HG03039 (cell line): ENCODE measurements around the gene VEGFD.
"Not testable (repeated sequence)": the region's sequence is repeated elsewhere in the genome, so short reads cannot be mapped to it uniquely, and the experiment has no call there.

Source experiments
- ATAC-seq: cut with Tn5 transposase; IDR thresholded peaks from one replicate; pipeline ENCODE4 v1.9.1; 2021; ENCODE audit warnings: mild to moderate bottlenecking, moderate library complexity; ENCODE audit not compliant: unreplicated experiment

Gene VEGFD

DNA sequence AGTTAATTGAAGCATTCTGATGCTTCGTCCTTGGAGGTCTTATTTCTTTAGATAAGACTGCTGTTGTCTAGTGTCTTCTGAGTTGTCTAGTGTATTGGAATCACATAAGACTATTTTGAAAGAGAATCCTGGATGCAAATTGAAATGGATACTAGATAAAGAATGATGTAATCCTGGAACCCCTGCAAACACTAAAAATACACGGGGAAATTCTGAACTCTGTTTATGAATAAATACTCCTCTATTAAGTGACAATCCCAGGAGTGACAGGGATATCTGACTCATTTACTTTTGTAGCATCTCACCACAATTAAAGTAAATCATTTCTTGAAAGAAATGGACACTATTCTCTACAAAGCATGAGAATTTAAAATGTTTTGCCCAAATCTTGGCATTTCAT is 69.7 kb downstream of the VEGFD start:
- no peak for ATAC-seq

DNA sequence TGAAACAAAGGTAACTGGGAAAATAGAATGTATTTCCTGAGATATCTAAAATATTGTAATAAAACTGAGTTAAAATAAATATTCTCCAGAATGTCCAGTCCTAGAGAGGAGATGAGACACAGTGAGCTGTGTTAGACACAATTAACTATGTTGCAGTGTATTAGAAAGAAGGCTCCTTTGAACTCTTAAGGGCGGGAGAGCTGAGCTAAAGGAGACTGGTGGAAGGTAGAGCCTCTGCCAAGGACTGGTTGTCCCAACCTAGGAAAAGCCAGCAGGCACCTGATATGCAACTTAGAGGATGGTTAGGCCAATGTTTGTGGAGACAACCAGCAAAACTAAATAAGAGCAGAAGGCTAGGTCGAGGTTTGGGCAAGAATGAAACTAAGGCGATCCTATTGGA is 73.1 kb downstream of the VEGFD start:
- no peak for ATAC-seq

DNA sequence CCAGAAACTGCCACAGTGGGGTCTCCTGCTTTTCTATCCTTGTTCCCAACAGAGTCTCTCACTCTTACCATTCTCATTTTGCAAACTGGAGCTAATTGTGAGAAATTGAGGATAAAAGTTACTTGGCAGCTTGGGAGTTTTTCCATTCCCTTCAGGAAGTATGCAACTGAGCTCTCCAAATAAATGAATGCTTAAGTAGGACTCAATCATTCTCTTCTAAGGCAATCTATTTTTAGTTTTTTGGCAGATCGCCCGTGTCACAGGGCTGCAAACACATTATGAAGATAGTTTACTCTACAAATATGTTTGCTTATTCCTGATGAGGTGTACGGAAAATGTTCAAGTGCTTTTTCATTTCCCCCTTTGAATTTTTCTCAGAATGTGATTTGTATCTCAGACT is 74.1 kb downstream of the VEGFD start:
- no peak for ATAC-seq

DNA sequence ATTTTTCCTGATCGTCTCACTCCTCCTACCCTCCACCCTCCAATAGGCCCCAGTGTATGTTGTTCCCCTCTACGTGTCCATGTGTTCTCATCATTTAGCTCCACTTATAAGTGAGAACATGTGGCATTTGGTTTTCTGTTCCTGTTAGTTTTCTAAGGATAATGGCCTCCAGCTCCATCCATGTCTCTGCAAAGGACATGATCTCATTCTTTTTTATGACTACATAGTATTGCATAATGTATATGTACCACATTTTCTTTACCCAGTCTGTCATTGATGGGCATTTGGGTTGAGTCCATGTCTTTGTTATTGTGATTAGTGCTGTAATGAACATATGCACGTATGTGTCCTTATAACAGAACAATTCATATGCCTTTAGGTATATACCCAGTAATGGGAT is 78.3 kb downstream of the VEGFD start:
- not testable (repeated sequence) for ATAC-seq

DNA sequence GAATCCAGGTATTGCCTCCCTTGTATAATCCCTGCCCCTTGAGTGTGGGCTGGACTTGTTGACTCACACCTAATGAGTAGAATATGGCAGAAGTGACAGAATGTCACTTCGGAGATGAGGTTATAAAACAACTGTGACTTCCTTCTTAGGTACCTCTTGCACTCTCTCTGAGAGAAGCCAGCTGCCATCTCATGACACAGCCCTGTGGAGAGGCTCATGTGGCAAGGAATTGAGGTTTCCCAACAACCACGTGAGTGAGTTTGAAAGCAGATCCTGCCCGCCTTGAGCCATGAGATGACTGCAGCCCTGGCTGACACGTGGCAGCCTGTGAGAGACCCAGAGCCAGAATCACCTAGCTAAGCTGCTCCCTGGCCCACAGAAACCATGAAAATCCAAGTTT is 82.3 kb downstream of the VEGFD start:
- ATAC-seq, result no peak

DNA sequence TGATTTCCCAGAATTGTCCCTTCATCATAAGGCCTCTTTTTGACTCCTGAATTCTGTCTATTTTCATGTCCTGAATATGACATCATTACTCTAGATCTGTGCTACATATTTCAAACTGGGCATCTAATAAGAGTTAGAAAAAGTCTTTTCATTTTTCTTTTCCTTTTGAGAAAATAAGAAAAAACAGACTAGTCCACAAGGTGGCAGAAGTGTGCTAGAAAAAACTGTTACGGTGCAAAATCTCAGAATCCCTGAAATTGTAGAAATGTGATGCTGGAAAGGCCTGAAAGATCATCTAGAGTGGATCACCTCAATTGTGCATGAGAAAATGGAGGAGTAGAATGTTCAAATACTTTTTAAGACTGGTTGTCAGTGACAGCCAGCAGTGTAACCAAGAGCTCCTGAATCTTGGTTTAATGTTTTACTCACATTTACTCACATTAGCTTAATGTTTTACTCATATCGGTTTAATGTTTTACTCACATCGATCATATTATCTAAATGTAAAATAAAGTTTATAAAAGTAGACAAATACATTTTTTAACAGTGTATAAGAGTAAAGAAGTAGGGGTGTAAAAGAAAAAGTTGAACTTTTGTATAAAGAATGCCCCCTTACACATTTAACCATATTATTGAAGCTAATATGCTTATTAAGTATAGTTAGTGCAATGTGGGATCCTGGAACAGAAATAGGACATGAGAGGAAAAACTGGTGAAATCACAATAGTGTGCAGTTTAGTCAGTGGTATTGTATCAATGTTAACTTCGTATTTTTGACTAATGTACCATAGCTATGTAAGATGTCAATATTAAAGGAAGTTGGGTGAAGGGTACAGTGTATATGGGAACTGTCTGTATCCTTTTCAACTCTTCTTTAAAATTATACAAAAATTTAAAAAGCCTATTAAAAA is 84.0 kb downstream of the VEGFD start:
- no peak for ATAC-seq

DNA sequence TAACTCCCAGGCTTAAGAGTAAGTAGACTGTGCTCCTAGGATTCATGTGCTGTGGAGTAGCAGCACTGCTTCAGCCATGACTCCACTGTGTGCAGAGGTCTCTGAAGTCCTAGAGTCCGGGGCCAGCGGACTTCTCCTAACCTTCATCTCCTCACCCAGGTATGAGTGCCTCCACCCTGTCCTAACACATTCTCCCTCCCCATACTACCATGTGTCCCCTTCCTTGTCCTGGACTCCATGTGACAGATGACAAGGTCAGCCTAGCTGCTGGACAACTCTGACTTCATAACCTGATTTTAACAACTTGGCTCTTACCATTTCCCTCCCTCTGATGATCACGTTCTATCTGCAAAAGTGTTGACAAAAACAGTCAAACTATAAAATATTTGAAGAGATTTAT is 85.4 kb downstream of the VEGFD start:
- no peak for ATAC-seq

DNA sequence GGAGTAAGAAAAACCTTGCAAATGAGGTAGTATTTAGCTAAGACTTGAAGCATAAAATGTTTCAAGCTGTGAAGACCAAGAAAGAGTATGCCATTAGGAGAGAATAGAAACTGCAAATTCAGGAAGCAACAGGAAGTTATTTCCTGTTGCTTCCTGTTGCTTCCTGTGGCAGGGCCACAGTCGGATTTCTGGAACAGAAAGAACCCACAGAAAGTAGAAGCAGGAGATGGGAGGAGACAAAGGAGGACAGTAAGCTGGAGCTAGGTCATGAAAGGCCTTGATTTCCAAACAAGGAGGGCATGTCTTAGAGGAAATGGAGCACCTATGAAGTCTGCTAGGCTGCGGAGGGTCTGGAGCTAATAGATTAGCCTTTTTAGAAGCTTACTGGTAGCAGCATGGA is 86.0 kb downstream of the VEGFD start:
- ATAC-seq, result no peak
